Measurements from ENCODE around the gene ORMDL3. TPM values are rescaled to one million over a fixed set of nuclear protein-coding genes. Genes with fewer than 3 reads are reported as not detected.

Gene ORMDL3
- total RNA-seq, 4 donors from 2014 or later, result 58.1 to 84.0 (median 70.0) TPM

DNA sequence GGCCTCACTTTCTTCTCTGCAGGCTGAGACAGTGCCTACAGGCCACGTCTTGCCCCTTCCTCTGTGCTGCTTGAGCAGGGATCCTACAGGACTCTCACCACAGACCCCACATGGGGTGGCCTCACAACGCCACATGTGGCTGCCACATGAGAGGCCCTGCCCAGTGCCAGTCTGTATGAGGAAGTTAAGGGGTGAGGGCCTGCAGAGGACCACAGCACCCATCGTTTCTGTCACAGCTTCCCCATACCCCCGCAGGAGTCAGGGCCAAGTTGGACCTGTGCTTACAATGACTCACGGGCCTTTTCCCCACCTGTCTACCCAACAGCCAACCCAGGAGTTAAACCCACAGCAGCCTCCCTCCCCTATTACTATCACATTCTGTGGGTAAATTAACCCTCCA is 6.1 kb downstream of the ORMDL3 start:
- H3K4me3 ChIP-seq (ENCODE audit: low read depth, poor library complexity, severe bottlenecking), result no peak overlapping the region
- intact Hi-C loops (cut with DNase I; ENCODE audit: low total_unique reads), result no loop called here
- no peak for TF ChIP-seq POLR2A (IDR thresholded peaks at IDR 0.05)
- TF ChIP-seq, protein P1, sequence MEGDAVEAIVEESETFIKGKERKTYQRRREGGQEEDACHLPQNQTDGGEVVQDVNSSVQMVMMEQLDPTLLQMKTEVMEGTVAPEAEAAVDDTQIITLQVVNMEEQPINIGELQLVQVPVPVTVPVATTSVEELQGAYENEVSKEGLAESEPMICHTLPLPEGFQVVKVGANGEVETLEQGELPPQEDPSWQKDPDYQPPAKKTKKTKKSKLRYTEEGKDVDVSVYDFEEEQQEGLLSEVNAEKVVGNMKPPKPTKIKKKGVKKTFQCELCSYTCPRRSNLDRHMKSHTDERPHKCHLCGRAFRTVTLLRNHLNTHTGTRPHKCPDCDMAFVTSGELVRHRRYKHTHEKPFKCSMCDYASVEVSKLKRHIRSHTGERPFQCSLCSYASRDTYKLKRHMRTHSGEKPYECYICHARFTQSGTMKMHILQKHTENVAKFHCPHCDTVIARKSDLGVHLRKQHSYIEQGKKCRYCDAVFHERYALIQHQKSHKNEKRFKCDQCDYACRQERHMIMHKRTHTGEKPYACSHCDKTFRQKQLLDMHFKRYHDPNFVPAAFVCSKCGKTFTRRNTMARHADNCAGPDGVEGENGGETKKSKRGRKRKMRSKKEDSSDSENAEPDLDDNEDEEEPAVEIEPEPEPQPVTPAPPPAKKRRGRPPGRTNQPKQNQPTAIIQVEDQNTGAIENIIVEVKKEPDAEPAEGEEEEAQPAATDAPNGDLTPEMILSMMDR (IDR thresholded peaks at IDR 0.05), result no peak
- WGBS, 2 donors, result 47 to 57% methylated on average over 3 to 5 of the region's 5 CpGs
- no peak for DNase-seq (ENCODE audit: low spot score in 2 of 2)

DNA sequence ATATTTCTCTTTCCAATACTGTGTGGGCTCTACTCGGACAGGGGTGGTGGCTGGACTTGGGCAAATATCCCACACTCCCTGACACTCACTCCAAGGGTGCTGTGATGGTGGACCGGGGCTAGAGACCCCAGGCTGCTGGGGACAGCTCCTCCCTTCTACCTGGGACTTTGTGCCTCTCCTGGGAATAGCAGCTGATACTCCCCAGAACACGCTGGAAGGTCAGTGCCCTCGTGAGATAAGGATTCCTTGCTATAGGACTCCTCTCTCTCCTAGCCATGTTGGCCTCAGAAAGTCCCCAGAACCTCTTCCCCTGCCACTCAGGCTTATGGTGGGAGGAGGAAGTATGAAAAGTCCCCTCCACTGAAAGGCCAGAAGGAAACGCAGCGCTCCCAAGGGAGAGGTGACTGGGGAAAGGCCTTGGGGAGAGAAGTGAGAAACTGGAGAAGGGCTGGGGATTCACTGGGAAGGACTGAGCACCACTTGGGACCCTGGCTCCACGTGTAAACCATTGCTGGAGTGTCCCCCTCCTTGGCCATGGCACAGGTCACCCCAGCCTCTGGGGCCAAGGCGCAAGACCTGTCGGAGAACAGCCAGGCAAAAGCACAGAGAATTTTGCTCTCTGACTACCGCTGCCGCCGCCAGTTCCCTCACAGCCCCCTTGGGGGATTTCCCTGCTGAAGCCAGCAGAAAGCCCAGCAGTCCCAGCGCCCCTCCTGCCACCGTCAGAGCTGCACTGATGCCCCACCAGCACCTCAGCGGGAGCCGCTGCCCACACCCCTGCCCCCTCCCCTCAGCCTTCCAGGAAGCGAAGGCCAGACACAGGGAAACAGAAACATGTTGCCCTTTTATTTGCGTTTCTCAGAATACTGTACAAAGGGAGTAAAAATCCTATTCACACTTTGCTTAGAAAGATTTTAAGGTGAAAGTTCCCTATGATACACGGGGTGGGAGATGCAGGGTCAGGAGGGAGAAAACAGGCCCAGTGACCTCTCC is 6.9 kb downstream of the ORMDL3 start:
- no peak overlapping the region for H3K4me3 ChIP-seq (ENCODE audit: low read depth, poor library complexity, severe bottlenecking)
- intact Hi-C loops (cut with DNase I; ENCODE audit: low total_unique reads), result no loop called here
- TF ChIP-seq, protein P1 (IDR thresholded peaks at IDR 0.05), result no peak
- no peak for TF ChIP-seq POLR2A (IDR thresholded peaks at IDR 0.05)
- 69 to 76% methylated on average over 19 of the region's 19 CpGs for WGBS, 2 donors
- DNase-seq (ENCODE audit: low spot score in 2 of 2), result no peak

DNA sequence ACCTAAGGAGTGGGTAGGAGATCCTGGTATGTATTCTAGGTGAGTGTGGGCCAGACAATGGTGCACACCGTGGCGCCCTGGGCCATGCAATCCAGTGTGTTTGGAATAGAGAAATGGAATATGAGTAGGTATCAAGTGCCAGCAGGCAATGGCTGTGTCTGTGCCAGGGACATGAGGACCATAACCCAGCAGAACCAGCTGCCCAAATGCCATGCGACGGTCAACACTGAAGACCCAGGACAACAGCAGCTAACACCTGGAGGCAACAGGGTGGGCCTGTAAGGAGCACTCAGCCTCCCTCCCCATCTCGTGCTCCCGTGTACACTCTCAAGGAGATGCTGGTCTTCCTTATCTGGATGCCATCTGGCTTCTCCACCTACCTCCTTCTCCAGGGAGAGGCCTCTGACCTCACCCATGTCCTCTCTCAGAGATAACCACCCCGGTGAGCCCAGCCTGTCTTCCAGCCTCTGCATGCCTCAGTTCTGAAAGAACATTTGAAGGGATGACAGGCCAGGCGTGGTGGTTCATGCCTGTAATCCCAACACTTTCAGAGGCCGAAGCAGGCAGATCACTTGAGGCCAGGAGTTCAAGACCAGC is 8.2 kb downstream of the ORMDL3 start:
- intact Hi-C loops (cut with DNase I; ENCODE audit: low total_unique reads), result loop anchor here (10.0 kb wide), 1 partner anchor 54 kb away; the partner anchor contains the start of genes IKZF3 and ZPBP2
- no peak for DNase-seq (ENCODE audit: low spot score in 2 of 2)

DNA sequence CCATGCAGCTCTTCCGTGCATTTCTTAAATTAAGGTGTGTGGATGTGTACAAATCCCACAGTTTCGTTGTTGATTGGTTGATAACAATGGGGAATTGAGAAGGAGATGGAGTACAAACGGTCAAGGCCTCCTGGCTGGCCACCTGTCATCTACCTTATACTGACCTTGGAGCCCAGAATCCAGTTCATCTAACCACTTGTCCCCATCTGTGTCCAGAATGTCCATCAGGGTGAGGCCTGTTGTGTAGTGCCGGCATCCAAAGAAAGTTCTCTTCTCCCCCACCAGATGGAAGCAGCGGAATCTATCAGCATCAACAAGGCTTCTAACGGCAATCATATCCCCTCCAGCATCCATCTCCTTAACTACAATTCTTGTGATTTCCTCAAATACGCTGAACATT is 10.5 kb downstream of the ORMDL3 start:
- TF ChIP-seq, protein P1 (IDR thresholded peaks at IDR 0.05), result no peak
- no peak for TF ChIP-seq POLR2A (IDR thresholded peaks at IDR 0.05)
- H3K4me3 ChIP-seq (ENCODE audit: low read depth, poor library complexity, severe bottlenecking), result no peak overlapping the region
- intact Hi-C loops (cut with DNase I; ENCODE audit: low total_unique reads), result loop anchor here (10.0 kb wide), 1 partner anchor 52 kb away; the partner anchor contains the start of genes IKZF3 and ZPBP2
- 87 to 89% methylated on average over 7 of the region's 7 CpGs for WGBS, 2 donors
- DNase-seq (ENCODE audit: low spot score in 2 of 2), result no peak

More for the DNA sequence above, 8.2 kb downstream of the ORMDL3 start:
- TF ChIP-seq POLR2A (IDR thresholded peaks at IDR 0.05), result no peak
- TF ChIP-seq, protein P1 (IDR thresholded peaks at IDR 0.05), result no peak
- WGBS, 2 donors, result 93 to 97% methylated on average over 9 of the region's 9 CpGs
- no peak overlapping the region for H3K4me3 ChIP-seq (ENCODE audit: low read depth, poor library complexity, severe bottlenecking)

DNA sequence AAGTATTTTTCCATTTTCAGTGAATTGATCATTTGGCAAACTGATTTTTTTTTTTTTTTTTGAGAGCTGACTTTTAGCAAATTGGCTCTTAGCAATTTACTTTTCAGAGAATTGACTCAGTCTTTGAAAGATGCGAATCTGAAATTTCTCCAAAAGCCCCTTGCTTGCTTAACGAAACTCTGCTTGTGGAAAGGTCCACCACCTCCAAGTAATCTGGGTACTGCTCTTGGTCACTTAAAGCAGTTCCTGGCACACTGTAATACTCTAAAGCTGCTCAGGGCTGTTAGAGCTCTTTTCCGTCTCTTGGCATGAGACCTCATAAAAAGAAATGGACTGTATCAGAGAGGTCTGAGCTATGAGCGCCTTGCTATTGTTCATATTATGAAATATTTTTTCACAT is 11.8 kb downstream of the ORMDL3 start:
- no peak for TF ChIP-seq POLR2A (IDR thresholded peaks at IDR 0.05)
- TF ChIP-seq, protein P1 (IDR thresholded peaks at IDR 0.05), result no peak
- intact Hi-C loops (cut with DNase I; ENCODE audit: low total_unique reads), result loop anchor here (10.0 kb wide), 1 partner anchor 51 kb away; the partner anchor contains the start of genes IKZF3 and ZPBP2

More for the DNA sequence above, 11.8 kb downstream of the ORMDL3 start:
- H3K4me3 ChIP-seq (ENCODE audit: low read depth, poor library complexity, severe bottlenecking), result no peak overlapping the region
- no peak for DNase-seq (ENCODE audit: low spot score in 2 of 2)
- WGBS, 2 donors, result 83 to 85% methylated on average over 4 of the region's 4 CpGs

All from lower leg skin (tissue), 4 donors.